ENCODE measurements around the gene GLDN.

DNA sequence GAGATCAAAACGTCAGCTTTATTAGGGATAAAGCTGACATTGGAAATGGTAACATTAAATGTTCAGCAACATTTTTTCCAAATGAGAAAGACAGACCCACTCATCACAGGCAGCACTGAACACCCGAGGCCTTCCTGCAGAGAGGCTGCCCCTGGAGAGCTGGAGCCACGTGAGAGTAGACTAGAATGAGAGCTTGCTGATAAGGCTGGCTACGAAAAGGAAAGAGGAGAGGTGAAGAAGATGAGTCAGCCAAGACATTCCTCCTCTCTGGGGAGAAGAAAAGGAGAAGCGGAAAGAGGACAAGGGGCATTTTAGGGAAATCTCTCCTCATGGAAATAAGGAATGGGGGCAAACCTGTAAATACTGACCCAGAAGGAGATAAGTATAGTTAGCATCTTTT is 10.3 kb upstream of the GLDN start:
- TF ChIP-seq POLR2A (IDR thresholded peaks at IDR 0.05): no peak
- TF ChIP-seq, protein P1, sequence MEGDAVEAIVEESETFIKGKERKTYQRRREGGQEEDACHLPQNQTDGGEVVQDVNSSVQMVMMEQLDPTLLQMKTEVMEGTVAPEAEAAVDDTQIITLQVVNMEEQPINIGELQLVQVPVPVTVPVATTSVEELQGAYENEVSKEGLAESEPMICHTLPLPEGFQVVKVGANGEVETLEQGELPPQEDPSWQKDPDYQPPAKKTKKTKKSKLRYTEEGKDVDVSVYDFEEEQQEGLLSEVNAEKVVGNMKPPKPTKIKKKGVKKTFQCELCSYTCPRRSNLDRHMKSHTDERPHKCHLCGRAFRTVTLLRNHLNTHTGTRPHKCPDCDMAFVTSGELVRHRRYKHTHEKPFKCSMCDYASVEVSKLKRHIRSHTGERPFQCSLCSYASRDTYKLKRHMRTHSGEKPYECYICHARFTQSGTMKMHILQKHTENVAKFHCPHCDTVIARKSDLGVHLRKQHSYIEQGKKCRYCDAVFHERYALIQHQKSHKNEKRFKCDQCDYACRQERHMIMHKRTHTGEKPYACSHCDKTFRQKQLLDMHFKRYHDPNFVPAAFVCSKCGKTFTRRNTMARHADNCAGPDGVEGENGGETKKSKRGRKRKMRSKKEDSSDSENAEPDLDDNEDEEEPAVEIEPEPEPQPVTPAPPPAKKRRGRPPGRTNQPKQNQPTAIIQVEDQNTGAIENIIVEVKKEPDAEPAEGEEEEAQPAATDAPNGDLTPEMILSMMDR (IDR thresholded peaks at IDR 0.05): no peak

Data from tibial nerve (tissue), 3 donors.